ENCODE data around the gene ANKRD65. TPM values are rescaled to one million over a fixed set of nuclear protein-coding genes. Genes with fewer than 3 reads are reported as not detected.

Gene ANKRD65
- total RNA-seq, 1 donor from 2014 or later: 0.64 TPM

DNA sequence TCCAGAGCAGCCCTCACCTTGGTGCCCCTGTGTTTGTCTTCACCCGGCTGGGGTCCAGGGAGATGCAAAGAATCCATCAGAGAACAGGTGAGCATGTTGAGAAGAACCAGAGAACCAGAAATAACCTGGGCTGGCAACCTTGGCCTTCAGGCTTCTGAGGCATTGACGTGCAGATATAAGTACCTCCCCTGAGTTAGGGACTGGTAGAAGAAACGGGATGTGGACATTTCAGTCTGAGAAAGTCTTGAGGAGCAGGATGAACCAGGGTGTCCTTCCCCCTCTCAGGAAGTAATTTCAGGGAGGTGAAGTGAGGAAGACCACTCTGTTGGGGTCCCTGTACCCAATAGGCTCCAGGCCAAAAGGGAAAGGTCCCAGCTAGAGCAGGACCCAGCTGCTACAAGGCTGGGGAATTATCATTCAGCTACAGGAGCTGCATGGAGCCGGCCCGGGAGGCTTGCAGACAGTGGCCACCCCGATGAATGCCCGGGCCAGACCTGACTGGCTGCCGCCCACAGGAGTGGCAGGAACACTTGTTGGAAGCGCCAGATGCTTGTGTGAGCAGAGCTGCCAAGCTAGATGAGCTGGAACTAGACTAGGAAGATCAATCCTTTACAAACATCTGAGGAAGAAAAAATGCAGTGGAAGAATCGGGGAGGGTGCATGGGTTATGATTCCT lies 44.4 kb downstream of the ANKRD65 start:
- Mint-ChIP-seq H3K4me1 (ENCODE audit: low read depth, unreplicated experiment) (peaks cover 10% of the 10 kb centered on the region), H3K27ac (ENCODE audit: unreplicated experiment) (peak overlapping the region; percentile 77), H3K27me3 (ENCODE audit: low read depth, unreplicated experiment) (no peaks in the 10 kb centered on the region), H3K36me3 (ENCODE audit: low read depth, unreplicated experiment) (peaks cover 2% of the 10 kb centered on the region), H3K4me3 (ENCODE audit: unreplicated experiment) (peak overlapping the region; percentile 74), H3K9me3 (ENCODE audit: unreplicated experiment) (no peaks in the 10 kb centered on the region)
- TF ChIP-seq, protein P1, sequence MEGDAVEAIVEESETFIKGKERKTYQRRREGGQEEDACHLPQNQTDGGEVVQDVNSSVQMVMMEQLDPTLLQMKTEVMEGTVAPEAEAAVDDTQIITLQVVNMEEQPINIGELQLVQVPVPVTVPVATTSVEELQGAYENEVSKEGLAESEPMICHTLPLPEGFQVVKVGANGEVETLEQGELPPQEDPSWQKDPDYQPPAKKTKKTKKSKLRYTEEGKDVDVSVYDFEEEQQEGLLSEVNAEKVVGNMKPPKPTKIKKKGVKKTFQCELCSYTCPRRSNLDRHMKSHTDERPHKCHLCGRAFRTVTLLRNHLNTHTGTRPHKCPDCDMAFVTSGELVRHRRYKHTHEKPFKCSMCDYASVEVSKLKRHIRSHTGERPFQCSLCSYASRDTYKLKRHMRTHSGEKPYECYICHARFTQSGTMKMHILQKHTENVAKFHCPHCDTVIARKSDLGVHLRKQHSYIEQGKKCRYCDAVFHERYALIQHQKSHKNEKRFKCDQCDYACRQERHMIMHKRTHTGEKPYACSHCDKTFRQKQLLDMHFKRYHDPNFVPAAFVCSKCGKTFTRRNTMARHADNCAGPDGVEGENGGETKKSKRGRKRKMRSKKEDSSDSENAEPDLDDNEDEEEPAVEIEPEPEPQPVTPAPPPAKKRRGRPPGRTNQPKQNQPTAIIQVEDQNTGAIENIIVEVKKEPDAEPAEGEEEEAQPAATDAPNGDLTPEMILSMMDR (IDR thresholded peaks at IDR 0.05; ENCODE audit: insufficient read depth, low read depth, low read length): no peak
- no peak for TF ChIP-seq EZH2 (IDR thresholded peaks at IDR 0.05; ENCODE audit: insufficient read depth, low read length)
- Histone ChIP-seq H4K20me1 (ENCODE audit: insufficient read depth, low read length) (peaks cover 23% of the 10 kb centered on the region), H3K4me1 (ENCODE audit: insufficient read depth, low read length) (peaks cover 15% of the 10 kb centered on the region), H3K79me2 (ENCODE audit: insufficient read depth, low read length) (peaks cover 31% of the 10 kb centered on the region), H2AFZ (ENCODE audit: low read depth, low read length) (no peak overlapping the region), H3K4me3 (ENCODE audit: insufficient read depth, low read depth, low read length) (no peak overlapping the region), H3K9ac (ENCODE audit: low read length) (no peak overlapping the region), H3K27ac (ENCODE audit: low read depth, low read length) (no peak overlapping the region), H3K9me3 (ENCODE audit: insufficient read depth, low read depth, low read length) (no peaks in the 10 kb centered on the region), H3K36me3 (ENCODE audit: insufficient read depth, low read length) (peaks cover 3% of the 10 kb centered on the region), H3K27me3 (ENCODE audit: insufficient read depth, low read length) (no peaks in the 10 kb centered on the region), H3K4me2 (ENCODE audit: low read length) (no peak overlapping the region)
- DNase-seq (ENCODE audit: low read depth) (no peak), FAIRE-seq (no peak)

DNA sequence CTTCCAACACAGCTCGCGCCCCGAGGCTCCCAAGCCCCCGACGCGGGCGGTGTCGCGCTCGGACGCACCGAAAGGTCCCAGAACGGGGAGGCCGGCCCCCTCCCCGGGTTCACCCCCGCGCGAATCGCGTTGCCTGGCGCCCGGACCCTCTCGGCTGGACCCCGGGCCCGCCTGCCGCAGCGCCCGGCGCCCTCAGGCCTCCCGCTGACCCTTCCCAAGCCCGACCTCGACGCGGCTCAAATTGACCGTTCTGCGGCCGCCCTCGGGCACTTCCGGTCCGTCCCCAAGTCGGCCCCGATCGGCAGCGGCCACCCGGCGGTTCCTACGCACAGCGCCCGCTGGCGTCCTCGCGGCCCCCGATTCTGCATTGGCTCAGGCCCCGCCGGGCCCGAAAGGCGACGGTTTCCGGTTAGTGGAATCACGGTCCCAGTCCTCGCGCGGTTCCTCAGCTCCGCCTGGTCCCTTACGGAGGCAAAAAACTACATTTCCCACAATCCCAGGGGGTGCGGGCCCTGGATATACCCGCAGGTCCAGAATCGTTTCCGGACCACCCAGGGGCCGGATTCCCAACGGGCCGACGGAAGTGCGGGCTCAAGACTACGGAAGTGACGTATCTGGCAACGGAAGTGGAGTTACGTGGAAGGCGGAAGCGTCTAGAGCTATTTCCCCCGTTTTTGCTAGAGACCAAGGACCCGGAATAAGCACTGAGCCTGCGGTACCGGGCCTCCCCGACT lies 46.0 kb downstream of the ANKRD65 start, which contains the start of gene AURKAIP1:
AURKAIP1 (minus strand) TSS at position 279 of the 734 bp plus-strand sequence. CDS start 451 bp downstream, outside the sequence.
- peaks cover 2% of the 10 kb centered on the region for H3K36me3 Mint-ChIP-seq (ENCODE audit: low read depth, unreplicated experiment)
- Histone ChIP-seq H3K4me3 (ENCODE audit: insufficient read depth, low read depth, low read length) (peak within 1 kb of the TSS; percentile 78), H4K20me1 (ENCODE audit: insufficient read depth, low read length) (peaks cover 26% of the 10 kb centered on the region), H3K36me3 (ENCODE audit: insufficient read depth, low read length) (peaks cover 3% of the 10 kb centered on the region), H3K27ac (ENCODE audit: low read depth, low read length) (peak within 1 kb of the TSS; percentile 83), H3K4me2 (ENCODE audit: low read length) (peak within 1 kb of the TSS; percentile 91), H3K4me1 (ENCODE audit: insufficient read depth, low read length) (peaks cover 18% of the 10 kb centered on the region), H3K9me3 (ENCODE audit: insufficient read depth, low read depth, low read length) (no peaks in the 10 kb centered on the region), H3K27me3 (ENCODE audit: insufficient read depth, low read length) (no peaks in the 10 kb centered on the region), H3K79me2 (ENCODE audit: insufficient read depth, low read length) (peaks cover 34% of the 10 kb centered on the region), H3K9ac (ENCODE audit: low read length) (peak within 1 kb of the TSS; percentile 94), H2AFZ (ENCODE audit: low read depth, low read length) (peak within 1 kb of the TSS; percentile 61)
- DNase-seq (ENCODE audit: low read depth) (peak; percentile 99), FAIRE-seq (peak; percentile 93)
- TF ChIP-seq EZH2 (IDR thresholded peaks at IDR 0.05; ENCODE audit: insufficient read depth, low read length): no peak
- TF ChIP-seq, protein P1 (IDR thresholded peaks at IDR 0.05; ENCODE audit: insufficient read depth, low read depth, low read length): no peak
- no peaks in the 10 kb centered on the region for H3K9me3 Mint-ChIP-seq (ENCODE audit: unreplicated experiment)
- peak within 1 kb of the TSS; percentile 93 for H3K27ac Mint-ChIP-seq (ENCODE audit: unreplicated experiment)
- H3K27me3 Mint-ChIP-seq (ENCODE audit: low read depth, unreplicated experiment): no peaks in the 10 kb centered on the region
- peak within 1 kb of the TSS; percentile 87 for H3K4me3 Mint-ChIP-seq (ENCODE audit: unreplicated experiment)
- H3K4me1 Mint-ChIP-seq (ENCODE audit: low read depth, unreplicated experiment): peaks cover 10% of the 10 kb centered on the region

Data from astrocyte (in vitro differentiated cells and primary cell).